ENCODE data around the gene SOWAHD. TPM values are rescaled to one million over a fixed set of nuclear protein-coding genes. Genes with fewer than 3 reads are reported as not detected.

Gene SOWAHD
- total RNA-seq, 6 donors from 2014 or later = 3.2 to 11.6 (median 4.1) TPM

DNA sequence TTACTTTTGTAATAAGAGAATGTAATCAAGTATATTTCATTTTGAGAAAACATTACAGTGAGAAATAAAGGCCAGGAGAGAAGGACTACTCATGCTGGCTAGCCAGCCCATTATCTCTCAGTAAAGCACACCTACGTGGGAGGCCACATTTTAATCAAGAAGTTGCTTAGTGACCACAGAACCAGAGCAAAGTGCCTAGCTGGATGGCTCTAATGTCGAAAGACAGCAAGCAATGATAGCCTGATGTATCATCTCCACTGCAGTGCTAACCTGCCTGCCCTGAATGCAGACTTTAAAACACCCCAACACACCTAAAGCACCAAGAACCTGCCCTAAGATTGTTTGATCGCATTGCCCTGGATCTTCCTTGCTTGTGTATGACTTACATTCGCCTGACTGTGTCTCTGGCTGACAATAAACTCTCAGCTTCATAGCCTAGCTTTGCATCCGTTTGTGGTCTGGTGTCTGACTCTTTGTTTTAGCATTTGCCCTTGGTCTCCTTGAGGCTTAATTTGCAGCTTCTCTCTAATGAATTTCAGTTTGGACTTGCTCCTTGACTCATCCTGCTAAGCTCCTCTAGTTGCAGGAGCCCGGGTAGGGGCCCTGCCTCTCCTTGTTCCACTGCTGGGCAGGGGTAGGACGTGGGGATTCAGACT, 31.4 kb upstream of the SOWAHD start:
- DNase-seq (no peak), ATAC-seq (ENCODE audit: low FRiP score in 2 of 2) (no peak)

DNA sequence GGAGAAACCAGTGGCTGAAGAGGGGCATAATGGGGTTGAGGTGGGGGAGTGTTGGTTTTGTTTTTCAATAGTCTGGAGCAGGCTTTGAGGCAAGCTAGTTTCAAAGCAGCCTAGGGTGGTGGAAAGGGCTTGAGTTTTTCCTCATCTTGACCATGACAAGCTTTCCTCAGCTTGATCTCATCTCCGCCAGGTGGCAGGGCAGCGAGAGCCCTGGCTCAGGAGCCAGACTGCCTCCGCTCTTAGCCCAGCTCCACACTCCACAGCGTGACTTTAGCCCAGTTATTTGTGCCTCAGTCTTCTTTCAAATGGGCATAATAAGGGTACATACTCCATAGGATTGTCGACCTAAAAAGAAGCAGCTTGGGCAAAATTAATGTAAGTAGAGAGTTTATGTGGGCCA, 29.9 kb upstream of the SOWAHD start:
- DNase-seq (no peak), ATAC-seq (ENCODE audit: low FRiP score in 2 of 2) (no peak)
- 64 to 79% methylated on average over 5 of the region's 5 CpGs for WGBS, 2 donors

More for the DNA sequence above, 31.4 kb upstream of the SOWAHD start:
- Histone ChIP-seq H3K27ac (no peak overlapping the region), H3K27me3 (no peaks in the 10 kb centered on the region), H3K4me3 (no peak overlapping the region), H3K9me3 (no peaks in the 10 kb centered on the region), H3K4me1 (peaks cover 0 to 3% (median 0%) of the 10 kb centered on the region in 4 donors), H3K36me3 (no peaks in the 10 kb centered on the region)
- TF ChIP-seq POLR2A (IDR thresholded peaks at IDR 0.05) (no peak), CTCF (IDR thresholded peaks at IDR 0.05) (no peak), EP300 (IDR thresholded peaks at IDR 0.05) (no peak), POLR2AphosphoS5 (IDR thresholded peaks at IDR 0.05) (no peak)
- WGBS, 2 donors = 57 to 64% methylated on average over 7 of the region's 7 CpGs

DNA sequence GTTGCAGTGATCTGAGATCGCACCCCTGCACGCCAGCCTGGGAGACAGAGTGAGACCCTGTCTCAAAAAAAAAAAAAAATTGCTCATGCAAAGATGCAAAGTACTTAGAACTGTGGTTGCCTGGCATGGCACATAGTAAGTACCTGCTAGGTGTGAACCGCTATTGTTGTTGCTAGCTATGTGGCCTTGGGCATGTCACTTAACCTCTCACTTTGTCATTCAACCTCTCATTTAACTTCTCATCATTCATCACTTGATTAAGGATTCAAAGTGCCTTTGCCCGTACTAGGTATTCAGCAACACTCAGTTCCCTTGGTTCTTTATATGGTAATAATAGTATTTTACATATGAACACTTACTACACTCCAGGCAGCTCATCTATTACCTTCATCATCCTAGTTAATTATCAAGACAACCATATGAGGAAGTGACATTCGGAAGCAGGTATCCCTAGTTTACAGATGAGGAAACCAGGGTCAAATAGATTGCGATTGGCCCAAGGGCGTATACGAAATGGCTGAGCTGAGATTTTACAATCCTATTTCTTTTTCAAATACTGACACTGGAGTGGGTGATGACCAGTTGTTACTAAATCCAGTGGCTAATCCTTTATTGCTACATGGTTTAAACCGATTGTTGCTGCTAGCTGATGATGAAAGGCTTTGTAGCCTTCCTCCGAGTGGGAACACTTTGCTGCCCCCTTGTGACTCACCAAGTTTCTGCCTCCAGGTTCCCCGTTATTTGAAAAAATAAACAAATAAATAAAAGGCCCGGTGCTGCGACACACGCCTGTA, 28.8 kb upstream of the SOWAHD start:
- 41 to 46% methylated on average over 11 to 14 of the region's 14 CpGs for WGBS, 2 donors
- Histone ChIP-seq H3K36me3 (no peaks in the 10 kb centered on the region), H3K27me3 (no peaks in the 10 kb centered on the region), H3K4me1 (peaks cover 0 to 3% (median 0%) of the 10 kb centered on the region in 4 donors), H3K4me3 (no peak overlapping the region), H3K27ac (no peak overlapping the region), H3K9me3 (no peaks in the 10 kb centered on the region)
- ATAC-seq (ENCODE audit: low FRiP score in 2 of 2) (peak; percentile 37 to 75), DNase-seq (peak in 1 of 2 donors; percentile 44)
- no peak for TF ChIP-seq EP300 (IDR thresholded peaks at IDR 0.05)
- peak in 5 of 6 experiments; percentile 26 to 56 (median 33) for TF ChIP-seq CTCF (IDR thresholded peaks at IDR 0.05)

More for the DNA sequence above, 29.9 kb upstream of the SOWAHD start:
- Histone ChIP-seq H3K4me1 (peaks cover 0 to 3% (median 0%) of the 10 kb centered on the region in 4 donors), H3K36me3 (no peaks in the 10 kb centered on the region), H3K27me3 (no peaks in the 10 kb centered on the region), H3K27ac (no peak overlapping the region), H3K9me3 (no peaks in the 10 kb centered on the region), H3K4me3 (no peak overlapping the region)
- no peak for TF ChIP-seq CTCF (IDR thresholded peaks at IDR 0.05)
- no peak for TF ChIP-seq POLR2A (IDR thresholded peaks at IDR 0.05)
- TF ChIP-seq EP300 (IDR thresholded peaks at IDR 0.05) = no peak
- no peak for TF ChIP-seq POLR2AphosphoS5 (IDR thresholded peaks at IDR 0.05)

- DNase-seq (peak; percentile 55 to 77), ATAC-seq (ENCODE audit: low FRiP score in 2 of 2) (peak; percentile 43 to 63)
- no peaks in the 10 kb centered on the region for H3K9me3 ChIP-seq
- H3K27me3 ChIP-seq = no peaks in the 10 kb centered on the region
- no peak overlapping the region for H3K4me3 ChIP-seq
- no peaks in the 10 kb centered on the region for H3K36me3 ChIP-seq
- WGBS, 2 donors = 58% methylated on average over 7 of the region's 7 CpGs; no CpG with 5 or more reads in 1 of the 2 donors
- TF ChIP-seq POLR2A (IDR thresholded peaks at IDR 0.05) (no peak), EP300 (IDR thresholded peaks at IDR 0.05) (no peak), POLR2AphosphoS5 (IDR thresholded peaks at IDR 0.05) (no peak), CTCF (IDR thresholded peaks at IDR 0.05) (no peak)
- no peak overlapping the region for H3K27ac ChIP-seq
- H3K4me1 ChIP-seq = peaks cover 0 to 3% (median 0%) of the 10 kb centered on the region in 4 donors
These were observed 23.5 kb upstream of the SOWAHD start for GRCh38 chrX:119734897-119735339.
